ENCODE results near the gene ACOT9. TPM values are rescaled to one million over a fixed set of nuclear protein-coding genes. Genes with fewer than 3 reads are reported as not detected.
A peak's percentile ranks its signal among the peaks of the same experiment; 100 is the strongest.

Gene ACOT9
- total and polyA plus RNA-seq, 2 experiments from 2014 or later: 28.5 to 34.3 TPM

DNA sequence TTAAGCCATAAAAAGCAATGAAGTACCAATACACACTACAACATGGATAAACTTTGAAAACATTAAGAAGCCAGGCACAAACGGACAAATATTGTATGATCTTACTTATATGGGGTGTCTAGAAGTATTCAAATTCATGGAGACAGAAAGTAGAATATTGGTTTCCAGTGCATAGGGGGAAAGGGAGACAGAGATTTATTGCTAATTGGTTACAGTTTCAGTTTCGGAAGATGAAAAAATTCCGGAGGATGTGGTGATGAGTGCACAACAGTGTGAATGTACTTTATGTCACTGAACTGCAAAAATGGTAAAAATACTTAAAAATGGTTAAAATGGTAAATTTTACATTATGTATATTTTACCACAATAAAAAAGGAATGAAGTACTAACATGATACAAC, 80.9 kb downstream of the ACOT9 start (continued):
- TF ChIP-seq ZNF114 (CRISPR knock-in tag; IDR thresholded peaks at IDR 0.05) (no peak), CREB1 (CRISPR knock-in tag; IDR thresholded peaks at IDR 0.05; ENCODE audit: low read depth) (no peak), POLR2AphosphoS5 (IDR thresholded peaks at IDR 0.05; ENCODE audit: low read depth) (no peak), NANOG (IDR thresholded peaks at IDR 0.05; ENCODE audit: borderline replicate concordance) (no peak)

GRCh38 chrX:23661671-23662070, 81.4 kb downstream of the ACOT9 start:
- Mint-ChIP-seq H3K9me3 (no peaks in the 10 kb centered on the region), H3K36me3 (ENCODE audit: low read depth) (peaks cover under 1% of the 10 kb centered on the region; the same call in 2 of the 3 replicates), H3K27ac (no peak overlapping the region), H3K4me1 (peaks cover 29% of the 10 kb centered on the region), H3K27me3 (ENCODE audit: insufficient read depth, low read depth, poor library complexity) (no peaks in the 10 kb centered on the region), H3K4me3 (no peak overlapping the region)
- ATAC-seq: no peak
- Histone ChIP-seq H2AFZ (no peak overlapping the region), H3K4me1 (ENCODE audit: insufficient read depth) (peaks cover 5% of the 10 kb centered on the region; the same call in 1 of the 2 replicates), H4K20me1 (replicated peaks; ENCODE audit: insufficient read depth) (no peaks in the 10 kb centered on the region), H3K9me2 (ENCODE audit: insufficient read depth) (0 out of 2 replicates have a peak, but pooled peaks cover 5% of the 10 kb centered on the region), H3F3A (replicated peaks; ENCODE audit: low read depth) (no peaks in the 10 kb centered on the region), H3K27me3 (ENCODE audit: insufficient read depth) (no peaks in the 10 kb centered on the region), H3K36me3 (ENCODE audit: insufficient read depth) (no peaks in the 10 kb centered on the region), H3K4me3 (no peak overlapping the region), H3K27ac (ENCODE audit: low read depth) (no peak overlapping the region), H3K4me2 (no peak overlapping the region), H3K79me2 (replicated peaks; ENCODE audit: insufficient read depth) (no peaks in the 10 kb centered on the region)
- TF ChIP-seq ZNF114 (CRISPR knock-in tag; IDR thresholded peaks at IDR 0.05): no peak
- DNase-seq (ENCODE audit: low spot score): no peak

DNA sequence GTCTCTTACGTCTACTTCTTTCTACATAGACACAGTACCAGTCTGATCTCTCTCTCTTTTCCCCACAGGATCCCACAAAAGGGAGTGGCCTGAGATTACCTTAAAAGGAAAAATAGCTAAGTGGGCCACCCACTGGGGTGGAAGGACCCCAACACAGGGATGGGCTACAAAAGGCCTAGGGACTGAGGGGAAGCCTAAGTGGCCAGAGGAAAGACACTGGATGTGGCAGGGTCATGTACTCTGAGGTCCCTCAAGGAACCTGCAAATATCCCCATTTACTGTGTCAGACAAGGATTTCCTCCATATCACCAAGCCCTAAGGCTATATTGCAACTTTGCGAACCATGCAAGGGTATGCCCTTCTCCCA, 82.3 kb downstream of the ACOT9 start:
- H3K4me1 Mint-ChIP-seq: peaks cover 21% of the 10 kb centered on the region
- TF ChIP-seq, protein P1, sequence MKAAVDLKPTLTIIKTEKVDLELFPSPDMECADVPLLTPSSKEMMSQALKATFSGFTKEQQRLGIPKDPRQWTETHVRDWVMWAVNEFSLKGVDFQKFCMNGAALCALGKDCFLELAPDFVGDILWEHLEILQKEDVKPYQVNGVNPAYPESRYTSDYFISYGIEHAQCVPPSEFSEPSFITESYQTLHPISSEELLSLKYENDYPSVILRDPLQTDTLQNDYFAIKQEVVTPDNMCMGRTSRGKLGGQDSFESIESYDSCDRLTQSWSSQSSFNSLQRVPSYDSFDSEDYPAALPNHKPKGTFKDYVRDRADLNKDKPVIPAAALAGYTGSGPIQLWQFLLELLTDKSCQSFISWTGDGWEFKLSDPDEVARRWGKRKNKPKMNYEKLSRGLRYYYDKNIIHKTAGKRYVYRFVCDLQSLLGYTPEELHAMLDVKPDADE (IDR thresholded peaks at IDR 0.05): no peak
- TF ChIP-seq EZH2 (IDR thresholded peaks at IDR 0.05; ENCODE audit: low read depth, unreplicated experiment): no peak
- TF ChIP-seq EZH2phosphoT487 (IDR thresholded peaks at IDR 0.05; ENCODE audit: unreplicated experiment): no peak
- TF ChIP-seq JUNB (IDR thresholded peaks at IDR 0.05; ENCODE audit: unreplicated experiment): no peak
- no peak for TF ChIP-seq POLR2AphosphoS5 (IDR thresholded peaks at IDR 0.05; ENCODE audit: low read depth)
- TF ChIP-seq, protein P2, sequence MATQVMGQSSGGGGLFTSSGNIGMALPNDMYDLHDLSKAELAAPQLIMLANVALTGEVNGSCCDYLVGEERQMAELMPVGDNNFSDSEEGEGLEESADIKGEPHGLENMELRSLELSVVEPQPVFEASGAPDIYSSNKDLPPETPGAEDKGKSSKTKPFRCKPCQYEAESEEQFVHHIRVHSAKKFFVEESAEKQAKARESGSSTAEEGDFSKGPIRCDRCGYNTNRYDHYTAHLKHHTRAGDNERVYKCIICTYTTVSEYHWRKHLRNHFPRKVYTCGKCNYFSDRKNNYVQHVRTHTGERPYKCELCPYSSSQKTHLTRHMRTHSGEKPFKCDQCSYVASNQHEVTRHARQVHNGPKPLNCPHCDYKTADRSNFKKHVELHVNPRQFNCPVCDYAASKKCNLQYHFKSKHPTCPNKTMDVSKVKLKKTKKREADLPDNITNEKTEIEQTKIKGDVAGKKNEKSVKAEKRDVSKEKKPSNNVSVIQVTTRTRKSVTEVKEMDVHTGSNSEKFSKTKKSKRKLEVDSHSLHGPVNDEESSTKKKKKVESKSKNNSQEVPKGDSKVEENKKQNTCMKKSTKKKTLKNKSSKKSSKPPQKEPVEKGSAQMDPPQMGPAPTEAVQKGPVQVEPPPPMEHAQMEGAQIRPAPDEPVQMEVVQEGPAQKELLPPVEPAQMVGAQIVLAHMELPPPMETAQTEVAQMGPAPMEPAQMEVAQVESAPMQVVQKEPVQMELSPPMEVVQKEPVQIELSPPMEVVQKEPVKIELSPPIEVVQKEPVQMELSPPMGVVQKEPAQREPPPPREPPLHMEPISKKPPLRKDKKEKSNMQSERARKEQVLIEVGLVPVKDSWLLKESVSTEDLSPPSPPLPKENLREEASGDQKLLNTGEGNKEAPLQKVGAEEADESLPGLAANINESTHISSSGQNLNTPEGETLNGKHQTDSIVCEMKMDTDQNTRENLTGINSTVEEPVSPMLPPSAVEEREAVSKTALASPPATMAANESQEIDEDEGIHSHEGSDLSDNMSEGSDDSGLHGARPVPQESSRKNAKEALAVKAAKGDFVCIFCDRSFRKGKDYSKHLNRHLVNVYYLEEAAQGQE (IDR thresholded peaks at IDR 0.05; ENCODE audit: unreplicated experiment): no peak
- TF ChIP-seq CTCF (conservative IDR thresholded peaks at IDR 0.05; ENCODE audit: low read depth in 2 of 2): no peak
- 0 out of 2 replicates have a peak, but pooled peaks have one; percentile 18 for TF ChIP-seq CREB1 (CRISPR knock-in tag; IDR thresholded peaks at IDR 0.05; ENCODE audit: low read depth)

More for the DNA sequence above, 82.3 kb downstream of the ACOT9 start:
- Histone ChIP-seq H3K4me1 (ENCODE audit: insufficient read depth) (peaks cover 3% of the 10 kb centered on the region; the same call in 1 of the 2 replicates), H4K20me1 (replicated peaks; ENCODE audit: insufficient read depth) (no peaks in the 10 kb centered on the region), H3K36me3 (ENCODE audit: insufficient read depth) (no peaks in the 10 kb centered on the region), H3K79me2 (replicated peaks; ENCODE audit: insufficient read depth) (no peaks in the 10 kb centered on the region), H3K27ac (ENCODE audit: low read depth) (peak overlapping the region; percentile 72), H3F3A (replicated peaks; ENCODE audit: low read depth) (no peaks in the 10 kb centered on the region), H3K4me2 (no peak overlapping the region), H2AFZ (no peak overlapping the region), H3K9me2 (ENCODE audit: insufficient read depth) (0 out of 2 replicates have a peak, but pooled peaks cover 5% of the 10 kb centered on the region), H3K4me3 (no peak overlapping the region), H3K27me3 (ENCODE audit: insufficient read depth) (no peaks in the 10 kb centered on the region)
- Mint-ChIP-seq H3K27me3 (ENCODE audit: insufficient read depth, low read depth, poor library complexity) (no peaks in the 10 kb centered on the region), H3K27ac (peak overlapping the region; percentile 88; the same call in 1 of the 2 replicates), H3K9me3 (no peaks in the 10 kb centered on the region), H3K36me3 (ENCODE audit: low read depth) (peaks cover 5% of the 10 kb centered on the region; the same call in 2 of the 3 replicates), H3K4me3 (no peak overlapping the region)
- DNase-seq (ENCODE audit: low spot score): no peak
- ATAC-seq: peak; percentile 59
